Vagina (tissue), 2 donors: ENCODE measurements around the gene DRICH1.

Source experiments
- CTCF ChIP-seq, 3 experiments: fragments of 450-650 bp in 2 of 3; fragments of 200-600 bp in 1 of 3; sonication (generic) in 1 of 3; IDR thresholded peaks; one replicate each; pipeline ENCODE4 v1.5.1; 2017 to 2019; ENCODE audit warnings: antibody characterized with exemption in 3 of 3, mild to moderate bottlenecking in 2 of 3, moderate library complexity in 2 of 3
- POLR2A ChIP-seq, 2 donors: fragments of 450-650 bp; IDR thresholded peaks; one replicate each; pipeline ENCODE4 v1.6.1; 2017; ENCODE audit warnings: antibody characterized with exemption in 2 of 2, mild to moderate bottlenecking in 2 of 2, moderate library complexity in 2 of 2

- no peak for TF ChIP-seq POLR2A (IDR thresholded peaks at IDR 0.05)
- TF ChIP-seq CTCF (IDR thresholded peaks at IDR 0.05), result no peak
These were observed 25.6 kb upstream of the DRICH1 start for GRCh38 chr22:23657727-23658126.
